Spleen (tissue), 11 donors: ENCODE data around the gene CNTNAP1. TPM values are rescaled to one million over a fixed set of nuclear protein-coding genes. Genes with fewer than 3 reads are reported as not detected.
A peak's percentile ranks its signal among the peaks of the same experiment; 100 is the strongest.

Experiments used
- DNase-seq: peaks from one replicate; pipeline ENCODE4 v3.0.0-alpha.2; 2020
- H3K27ac ChIP-seq, 8 donors: fragments of 200-600 bp; sonication (generic) in 7 of 8; 1 replicate in 4 of 8; 2 replicates in 4 of 8; pipeline versions ENCODE4 v1.5.0 to v1.8.0; 2016 to 2021; ENCODE audit warnings: inconsistent platforms in 4 of 8, mild to moderate bottlenecking in 4 of 8, moderate library complexity in 1 of 8
- H3K27me3 ChIP-seq, 7 donors: fragments of 200-600 bp; sonication (generic) in 6 of 7; replicated peaks in 1 of 7; 1 replicate in 4 of 7; 2 replicates in 3 of 7; pipeline versions ENCODE4 v1.5.0 to v1.8.0; 2016 to 2021; ENCODE audit warnings: inconsistent platforms in 3 of 7, mild to moderate bottlenecking in 1 of 7
- H3K36me3 ChIP-seq, 6 donors: fragments of 200-600 bp; sonication (generic) in 5 of 6; 1 replicate in 4 of 6; 2 replicates in 2 of 6; pipeline versions ENCODE4 v1.5.0 to v1.8.0; 2016 to 2021; ENCODE audit warnings: inconsistent platforms in 2 of 6
- H3K4me1 ChIP-seq, 6 donors: fragments of 200-600 bp; sonication (generic) in 5 of 6; 1 replicate in 3 of 6; 2 replicates in 3 of 6; pipeline versions ENCODE4 v1.5.0 to v1.8.0; 2016 to 2021; ENCODE audit warnings: inconsistent platforms in 3 of 6
- H3K4me3 ChIP-seq, 8 donors: fragments of 200-600 bp; sonication (generic) in 7 of 8; 1 replicate in 4 of 8; 2 replicates in 4 of 8; pipeline versions ENCODE4 v1.5.0 to v1.8.0; 2016 to 2021; ENCODE audit warnings: inconsistent platforms in 4 of 8, mild to moderate bottlenecking in 4 of 8, moderate library complexity in 2 of 8
- H3K9me3 ChIP-seq, 8 donors: fragments of 200-600 bp; sonication (generic) in 7 of 8; 1 replicate in 4 of 8; 2 replicates in 4 of 8; pipeline versions ENCODE4 v1.5.0 to v1.8.0; 2016 to 2021; ENCODE audit warnings: inconsistent platforms in 4 of 8
- POLR2A ChIP-seq, 3 donors: fragments of 450-650 bp; IDR thresholded peaks; one replicate each; pipeline ENCODE4 v1.5.1; 2017; ENCODE audit warnings: antibody characterized with exemption in 3 of 3, mild to moderate bottlenecking in 1 of 3
- POLR2AphosphoS5 ChIP-seq, 3 donors: sonication (generic); formaldehyde crosslinking; IDR thresholded peaks; one replicate each; pipeline ENCODE4 v1.5.1; 2017; ENCODE audit warnings: antibody characterized with exemption in 3 of 3
- WGBS, 5 donors: extraction: QIAGEN DNeasy Blood & Tissue Kit in 3 of 5; methylation state at CpG; one replicate each; pipeline versions ENCODE4 v1.1.5 to v1.1.7; 2013 to 2018; 5-methylcytosine and 5-hydroxymethylcytosine counted together
- intact Hi-C: fragments of 100-400 bp; cut with DNase I; formaldehyde crosslinking; loops from one replicate; pipeline ENCODE4 v1.15.0; 2023; ENCODE audit warnings: low total_unique reads
- polyA plus RNA-seq, 3 donors: library from polyadenylated mRNA; stranded (reverse); fragments of 200-250 nt; gene quantifications; one replicate each; pipeline ENCODE4 v1.2.1, GENCODE V29; 2013
- total RNA-seq, 7 donors: library from RNA; depleted of rRNA in 3 of 7; stranded (reverse); fragments of >200 nt in 3 of 7; fragmentation: NEBNext Ultra II Directional in 4 of 7; extraction: Animal tissue kit (Norgen Biotek cat#: 25700) in 4 of 7; gene quantifications; one replicate each; pipeline versions ENCODE4 v1.1.0 to v1.2.1, GENCODE V29; 2016 to 2021
- TF ChIP-seq, protein P1 (sequence below), 11 experiments: fragments of 200-600 bp in 7 of 11; fragments of 450-650 bp in 4 of 11; sonication (generic) in 4 of 11; IDR thresholded peaks in 8 of 11; conservative IDR thresholded peaks in 3 of 11; 1 replicate in 7 of 11; 2 replicates in 4 of 11; pipeline versions ENCODE4 v1.4.0 to v1.8.0; 2016 to 2021; ENCODE audit warnings: antibody characterized with exemption in 11 of 11, inconsistent platforms in 4 of 11, mild to moderate bottlenecking in 1 of 11
- donor health status: healthy with polysubstance abuse.
- donor health status: DM: no; HTN: no; CAD: no; lungs with moderate emphysema.
- donor health status: DM: no; HTN: no; CAD: no.
- donor health status: Bipolar disorder and iron deficiency.
- donor health status: healthy.
- donor health status: DM: no; HTN: no; CAD: no.
- donor health status: DM: yes; HTN: yes; CAD: no.

Gene CNTNAP1
- total and polyA plus RNA-seq, 10 donors: 1.1 to 11.2 (median 4.3) TPM

DNA sequence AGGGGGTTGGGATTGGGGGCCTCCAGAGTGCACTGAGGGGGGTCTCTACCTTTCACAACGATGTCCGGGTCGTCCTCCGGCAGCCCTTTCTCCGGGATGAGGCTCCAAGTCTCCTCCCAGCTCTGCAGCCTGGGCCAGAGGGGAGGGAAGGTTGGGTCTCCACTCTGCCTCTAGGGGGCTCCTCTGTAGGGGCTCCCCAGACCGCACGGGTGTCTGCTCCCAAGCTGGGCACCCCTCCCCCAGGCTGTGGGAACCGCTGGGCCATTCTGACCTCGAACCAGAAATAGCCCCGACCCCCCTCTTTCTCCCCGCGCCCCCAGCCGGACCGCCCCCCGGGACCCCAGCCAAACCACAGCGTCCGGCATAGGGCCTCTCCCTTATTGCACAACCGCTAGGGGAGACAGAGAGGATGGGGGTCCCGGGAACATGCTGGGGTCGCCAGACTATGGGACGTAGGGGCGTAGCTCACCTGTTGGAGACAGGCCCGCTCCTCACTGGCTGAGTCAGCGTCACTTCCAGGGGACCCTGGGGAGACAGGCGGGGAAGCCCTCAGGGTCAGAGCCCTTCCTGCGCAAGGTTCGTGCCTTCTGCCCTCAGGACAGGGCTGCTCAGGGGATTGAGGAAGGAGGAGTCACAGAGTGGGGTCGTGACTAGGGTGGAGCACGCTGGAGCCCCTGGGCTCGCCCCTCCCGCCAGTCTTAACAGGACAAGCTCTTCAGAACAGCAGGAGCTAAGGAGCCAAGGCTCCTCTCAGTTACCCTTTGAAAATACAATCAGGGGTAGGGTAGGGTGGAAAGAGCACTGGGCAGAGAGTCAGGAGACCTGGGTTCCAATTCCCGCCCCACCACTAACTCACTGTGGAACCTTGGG lies 8.2 kb upstream of the CNTNAP1 start:
- peaks cover 0 to 45% (median 7%) of the 10 kb centered on the region in 6 donors for H3K36me3 ChIP-seq
- 1 to 4% (median 3%) methylated on average over 16 to 32 of the region's 32 CpGs for WGBS, 5 donors
- TF ChIP-seq POLR2A (IDR thresholded peaks at IDR 0.05) (no peak), POLR2AphosphoS5 (IDR thresholded peaks at IDR 0.05) (peak in 2 of 3 donors; percentile 46 to 55)
- TF ChIP-seq, protein P1, sequence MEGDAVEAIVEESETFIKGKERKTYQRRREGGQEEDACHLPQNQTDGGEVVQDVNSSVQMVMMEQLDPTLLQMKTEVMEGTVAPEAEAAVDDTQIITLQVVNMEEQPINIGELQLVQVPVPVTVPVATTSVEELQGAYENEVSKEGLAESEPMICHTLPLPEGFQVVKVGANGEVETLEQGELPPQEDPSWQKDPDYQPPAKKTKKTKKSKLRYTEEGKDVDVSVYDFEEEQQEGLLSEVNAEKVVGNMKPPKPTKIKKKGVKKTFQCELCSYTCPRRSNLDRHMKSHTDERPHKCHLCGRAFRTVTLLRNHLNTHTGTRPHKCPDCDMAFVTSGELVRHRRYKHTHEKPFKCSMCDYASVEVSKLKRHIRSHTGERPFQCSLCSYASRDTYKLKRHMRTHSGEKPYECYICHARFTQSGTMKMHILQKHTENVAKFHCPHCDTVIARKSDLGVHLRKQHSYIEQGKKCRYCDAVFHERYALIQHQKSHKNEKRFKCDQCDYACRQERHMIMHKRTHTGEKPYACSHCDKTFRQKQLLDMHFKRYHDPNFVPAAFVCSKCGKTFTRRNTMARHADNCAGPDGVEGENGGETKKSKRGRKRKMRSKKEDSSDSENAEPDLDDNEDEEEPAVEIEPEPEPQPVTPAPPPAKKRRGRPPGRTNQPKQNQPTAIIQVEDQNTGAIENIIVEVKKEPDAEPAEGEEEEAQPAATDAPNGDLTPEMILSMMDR (IDR thresholded peaks at IDR 0.05 in 8 of 11, conservative IDR thresholded peaks at IDR 0.05 in 3 of 11): peak in 9 of 11 experiments; percentile 20 to 67 (median 53)
- H3K27ac ChIP-seq: peak overlapping the region in 5 of 8 donors; percentile 54 to 96 (median 93)
- H3K4me1 ChIP-seq: peaks cover 36 to 97% (median 82%) of the 10 kb centered on the region in 6 donors
- no peaks in the 10 kb centered on the region for H3K9me3 ChIP-seq
- no peak for DNase-seq
- peaks cover 0 to 78% (median 42%) of the 10 kb centered on the region in 7 donors for H3K27me3 ChIP-seq
- intact Hi-C loops: no loop called here
- peak overlapping the region in 5 of 8 donors; percentile 14 to 90 (median 80) for H3K4me3 ChIP-seq

DNA sequence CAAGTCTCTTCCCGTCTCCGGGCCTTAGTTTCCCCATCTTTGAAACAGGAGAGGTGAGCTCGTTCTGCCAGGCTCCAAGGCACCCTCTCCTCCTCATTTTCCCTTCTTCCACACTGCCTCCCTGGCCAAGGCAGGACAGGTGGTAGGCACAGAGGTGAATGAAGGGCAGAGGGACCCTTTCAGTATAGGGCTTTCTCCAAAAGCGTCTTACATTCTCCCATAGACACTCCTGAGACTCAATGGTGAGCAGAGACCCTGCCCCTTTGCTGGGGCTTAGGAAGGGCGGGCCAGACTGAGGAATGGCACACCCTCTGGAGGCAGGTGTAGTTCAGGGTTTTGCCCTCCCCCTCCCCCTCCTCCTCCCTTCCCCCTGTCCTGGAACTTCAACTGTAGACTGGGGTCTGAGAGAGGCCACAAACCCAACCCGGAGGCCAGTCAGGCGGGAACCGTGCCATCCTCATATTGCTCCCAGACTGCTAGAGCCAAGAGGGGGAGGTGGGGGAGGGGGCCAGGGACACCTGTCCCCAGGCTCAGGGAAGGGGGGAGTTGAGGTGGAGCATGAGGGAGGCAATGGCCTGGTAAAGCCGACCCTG lies 7.5 kb upstream of the CNTNAP1 start:
- DNase-seq: no peak
- no peaks in the 10 kb centered on the region for H3K9me3 ChIP-seq
- peak overlapping the region; percentile 66 to 90 (median 76) for H3K4me3 ChIP-seq
- peaks cover 0 to 37% (median 6%) of the 10 kb centered on the region in 6 donors for H3K36me3 ChIP-seq
- WGBS, 5 donors: 18 to 27% (median 22%) methylated on average over 8 to 9 of the region's 9 CpGs
- H3K27ac ChIP-seq: peak overlapping the region in 5 of 8 donors; percentile 54 to 96 (median 93)
- TF ChIP-seq, protein P1 (IDR thresholded peaks at IDR 0.05 in 8 of 11, conservative IDR thresholded peaks at IDR 0.05 in 3 of 11): no peak
- TF ChIP-seq POLR2A (IDR thresholded peaks at IDR 0.05): no peak
- intact Hi-C loops: loop anchor here (5.0 kb wide), 1 partner anchor 68 kb away; the partner anchor contains the start of genes RETREG3 and TUBG1
- H3K27me3 ChIP-seq: peaks cover 0 to 71% (median 42%) of the 10 kb centered on the region in 7 donors
- H3K4me1 ChIP-seq: peaks cover 42 to 97% (median 86%) of the 10 kb centered on the region in 6 donors

DNA sequence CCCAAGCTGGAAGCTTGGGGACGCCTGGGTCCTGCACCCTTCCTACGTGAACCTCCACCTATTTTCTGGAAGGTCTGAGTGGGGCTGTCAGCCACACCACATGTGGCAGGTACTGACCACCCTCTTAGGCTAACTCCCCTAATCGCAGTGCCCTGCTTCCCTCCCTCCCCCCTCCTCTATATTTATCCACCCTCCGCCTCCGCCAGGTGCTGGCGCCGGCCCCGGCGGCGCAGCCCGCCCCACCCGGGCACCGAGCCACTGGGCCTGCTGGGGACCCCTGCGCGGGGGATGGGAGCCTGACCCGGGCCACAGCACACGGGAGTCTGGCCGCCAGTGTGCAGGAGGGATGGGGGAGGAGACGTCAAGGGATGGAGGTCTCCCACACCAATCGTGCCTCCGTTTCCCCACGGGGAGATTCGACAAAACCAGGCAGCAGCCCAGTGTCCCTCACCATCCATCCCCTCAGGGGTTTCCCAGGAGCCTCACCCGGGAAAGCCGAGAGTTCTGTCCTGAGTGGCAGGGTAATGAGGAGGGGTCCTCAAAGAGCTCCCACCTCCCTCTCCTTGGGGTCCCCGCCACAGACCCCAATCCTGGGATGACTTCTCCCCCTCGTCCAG lies 6.9 kb upstream of the CNTNAP1 start:
- H3K9me3 ChIP-seq: no peaks in the 10 kb centered on the region
- H3K36me3 ChIP-seq: peaks cover 0 to 31% (median 4%) of the 10 kb centered on the region in 6 donors
- no peak for TF ChIP-seq POLR2AphosphoS5 (IDR thresholded peaks at IDR 0.05)
- TF ChIP-seq, protein P1 (IDR thresholded peaks at IDR 0.05 in 8 of 11, conservative IDR thresholded peaks at IDR 0.05 in 3 of 11): peak in 1 of 11 experiments; percentile 4
- no peak for DNase-seq
- peaks cover 0 to 71% (median 42%) of the 10 kb centered on the region in 7 donors for H3K27me3 ChIP-seq
- intact Hi-C loops: loop anchor here (5.0 kb wide), 1 partner anchor 68 kb away; the partner anchor contains the start of genes RETREG3 and TUBG1
- H3K27ac ChIP-seq: peak overlapping the region in 7 of 8 donors; percentile 40 to 96 (median 83)
- H3K4me1 ChIP-seq: peaks cover 47 to 99% (median 88%) of the 10 kb centered on the region in 6 donors
- peak overlapping the region; percentile 66 to 90 (median 76) for H3K4me3 ChIP-seq
- WGBS, 5 donors: 2 to 6% (median 3%) methylated on average over 12 to 27 of the region's 27 CpGs
